Ishikawa (cell line): Measurements from ENCODE around the gene ZEB2.

Experiments
- CREB1 ChIP-seq: IDR thresholded peaks from 2 replicates; pipeline ENCODE4 v1.6.1; 2012; ENCODE audit warnings: low read depth
- EGR1 ChIP-seq: IDR thresholded peaks from 2 replicates; pipeline ENCODE4 v1.6.1; 2012
- EP300 ChIP-seq: IDR thresholded peaks from 2 replicates; pipeline ENCODE4 v1.6.1; 2012; ENCODE audit warnings: borderline replicate concordance
- FOXM1 ChIP-seq: IDR thresholded peaks from 2 replicates; pipeline ENCODE4 v1.6.1; 2012; ENCODE audit warnings: low read depth, borderline replicate concordance
- NFIC ChIP-seq: IDR thresholded peaks from 2 replicates; pipeline ENCODE4 v1.6.1; 2012
- RAD21 ChIP-seq: IDR thresholded peaks from 2 replicates; pipeline ENCODE4 v1.6.1; 2012; ENCODE audit warnings: low read depth
- REST ChIP-seq: IDR thresholded peaks from 2 replicates; pipeline ENCODE4 v1.6.1; 2012; ENCODE audit warnings: low read depth, mild to moderate bottlenecking
- TAF1 ChIP-seq: IDR thresholded peaks from 2 replicates; pipeline ENCODE4 v1.6.1; 2012; ENCODE audit warnings: low read depth, mild to moderate bottlenecking
- TCF12 ChIP-seq: IDR thresholded peaks from 2 replicates; pipeline ENCODE4 v1.6.1; 2012; ENCODE audit warnings: low read depth
- YY1 ChIP-seq: IDR thresholded peaks from 2 replicates; pipeline ENCODE4 v1.6.1; 2012; ENCODE audit warnings: low read depth

- no peak for TF ChIP-seq CREB1
- no peak for TF ChIP-seq TCF12
- no peak for TF ChIP-seq RAD21
- TF ChIP-seq REST = no peak
- TF ChIP-seq YY1 = no peak
- TF ChIP-seq TAF1 = no peak
- no peak for TF ChIP-seq EGR1
- TF ChIP-seq FOXM1 = no peak
- TF ChIP-seq EP300 = no peak
- TF ChIP-seq NFIC = no peak
Observed at GRCh38 chr2:144411473-144411872, 108.4 kb downstream of the ZEB2 start.
